Activated CD4-positive, alpha-beta T cell treated with anti-CD3 and anti-CD28 coated beads, Interleukin-2, amount 50 U/mL, for 1 hour (primary cell): Measurements from ENCODE around the gene PLA2G1B.

Source experiments
- DNase-seq: peaks from one replicate; pipeline ENCODE4 v3.0.0-alpha.2; 2020

Gene PLA2G1B

GRCh38 chr12:120327593-120327992 is at the start of gene PLA2G1B:
Gene PLA2G1B (minus strand): TSS chr12:120327779. CDS start chr12:120327753, 26 bp downstream.
- DNase-seq = no peak

- DNase-seq = no peak
Measured at GRCh38 chr12:120376934-120377572, 49.5 kb upstream of the PLA2G1B start.

- no peak for DNase-seq
Measured at GRCh38 chr12:120376416-120376815, 48.8 kb upstream of the PLA2G1B start.

- DNase-seq = no peak
Measured at GRCh38 chr12:120376009-120376408, 48.4 kb upstream of the PLA2G1B start.

- no peak for DNase-seq
Measured at GRCh38 chr12:120373683-120374082, 46.1 kb upstream of the PLA2G1B start.

GRCh38 chr12:120370343-120371243 is 43.0 kb upstream of the PLA2G1B start:
- DNase-seq = no peak

- no peak for DNase-seq
Measured at GRCh38 chr12:120369603-120370342, 42.2 kb upstream of the PLA2G1B start.

- no peak for DNase-seq
Measured at GRCh38 chr12:120368789-120369602, 41.4 kb upstream of the PLA2G1B start, which contains the start of gene MSI1. Gene MSI1 (minus strand): TSS chr12:120369164. CDS start chr12:120369091, 73 bp downstream.

GRCh38 chr12:120367924-120368788 is 40.6 kb upstream of the PLA2G1B start:
- no peak for DNase-seq

- no peak for DNase-seq
Measured at GRCh38 chr12:120367233-120367923, 39.8 kb upstream of the PLA2G1B start.

- no peak for DNase-seq
Measured at GRCh38 chr12:120366845-120367232, 39.3 kb upstream of the PLA2G1B start.

GRCh38 chr12:120366341-120366705 is 38.7 kb upstream of the PLA2G1B start:
- no peak for DNase-seq

GRCh38 chr12:120365675-120366340 is 38.2 kb upstream of the PLA2G1B start:
- DNase-seq = no peak

GRCh38 chr12:120364487-120364886 is 36.9 kb upstream of the PLA2G1B start:
- no peak for DNase-seq

- no peak for DNase-seq
Measured at GRCh38 chr12:120363274-120363855, 35.8 kb upstream of the PLA2G1B start.

GRCh38 chr12:120362516-120363273 is 35.1 kb upstream of the PLA2G1B start:
- no peak for DNase-seq

GRCh38 chr12:120361506-120362208 is 34.1 kb upstream of the PLA2G1B start:
- DNase-seq = no peak

GRCh38 chr12:120359128-120359527 is 31.5 kb upstream of the PLA2G1B start:
- DNase-seq = no peak
